IMR-90 (cell line): ENCODE data around the gene COL4A2.

Experiments
- CEBPB ChIP-seq: IDR thresholded peaks from 2 replicates; pipeline ENCODE4 v1.6.1; 2012; ENCODE audit warnings: low read depth, low read length, improper control_type of control experiment
- CTCF ChIP-seq: conservative IDR thresholded peaks from 2 replicates; pipeline ENCODE4 v1.5.1; 2012; ENCODE audit warnings: mild to moderate bottlenecking, low read depth, low read length, improper control_type of control experiment
- ELK1 ChIP-seq: fragments of 150-350 bp; IDR thresholded peaks from 2 replicates; pipeline ENCODE4 v1.6.1; 2016; ENCODE audit warnings: low read depth, mild to moderate bottlenecking, low read length, moderate library complexity, borderline replicate concordance
- FOS ChIP-seq: fragments of 150-350 bp; IDR thresholded peaks from 2 replicates; pipeline ENCODE4 v1.6.1; 2016; ENCODE audit warnings: low read depth, low read length
- MAFK ChIP-seq: IDR thresholded peaks from 2 replicates; pipeline ENCODE4 v1.6.1; 2012; ENCODE audit warnings: low read depth, low read length, improper control_type of control experiment
- POLR2A ChIP-seq: IDR thresholded peaks from 2 replicates; pipeline ENCODE4 v1.6.1; 2012; ENCODE audit warnings: mild to moderate bottlenecking, low read depth, low read length
- RAD21 ChIP-seq: IDR thresholded peaks from 2 replicates; pipeline ENCODE4 v1.6.1; 2012; ENCODE audit warnings: low read length, improper control_type of control experiment
- RCOR1 ChIP-seq: IDR thresholded peaks from 2 replicates; pipeline ENCODE4 v1.6.1; 2012; ENCODE audit warnings: mild to moderate bottlenecking, low read length, improper control_type of control experiment; ENCODE audit not compliant: insufficient replicate concordance
- RFX5 ChIP-seq: IDR thresholded peaks from 2 replicates; pipeline ENCODE4 v1.8.0; 2012; ENCODE audit warnings: low read depth, mild to moderate bottlenecking, low read length, moderate library complexity
- SMC3 ChIP-seq: fragments of 150-350 bp; IDR thresholded peaks from 2 replicates; pipeline ENCODE4 v1.6.1; 2016; ENCODE audit warnings: low read depth, mild to moderate bottlenecking, antibody characterized with exemption, low read length, moderate library complexity
- USF2 ChIP-seq: fragments of 150-350 bp; IDR thresholded peaks from 2 replicates; pipeline ENCODE4 v1.6.1; 2017; ENCODE audit warnings: mild to moderate bottlenecking, antibody characterized with exemption, low read length, low read depth

GRCh38 chr13:110338441-110339101, 31.5 kb downstream of the COL4A2 start:
- TF ChIP-seq CTCF = no peak
- no peak for TF ChIP-seq USF2
- no peak for TF ChIP-seq RFX5
- TF ChIP-seq POLR2A = peak; percentile 25; the same call in 1 of the 2 replicates
- TF ChIP-seq RCOR1 = no peak
- no peak for TF ChIP-seq MAFK
- no peak for TF ChIP-seq FOS
- no peak for TF ChIP-seq CEBPB
- no peak for TF ChIP-seq ELK1
- no peak for TF ChIP-seq RAD21
- TF ChIP-seq SMC3 = no peak
